Frontal cortex (tissue), 4 donors: ENCODE measurements around the gene FNBP1L. TPM values are rescaled to one million over a fixed set of nuclear protein-coding genes. Genes with fewer than 3 reads are reported as not detected.

Experiments
- DNase-seq, 2 donors: peaks; one replicate each; pipeline ENCODE4 v3.0.0; 2012; ENCODE audit warnings: low spot score in 2 of 2
- FAIRE-seq: peaks from 2 replicates; lab custom pipeline; 2012; peaks lifted over from hg19 to GRCh38; lab: Jason Lieb, UNC
- small RNA-seq: library from RNA; depleted of rRNA; stranded (forward); fragments of <200 nt; gene quantifications from one replicate; pipeline ENCODE3, GENCODE V24; 2014
- total RNA-seq: library from RNA; depleted of rRNA; stranded (reverse); fragments of >200 nt; gene quantifications from one replicate; pipeline ENCODE4 v1.2.3, GENCODE V29; 2014
- donor health status: control.
- donor health status: control.
- donor health status: control.

Gene FNBP1L
- total RNA-seq, 1 donor from 2014 or later: 254 TPM

DNA sequence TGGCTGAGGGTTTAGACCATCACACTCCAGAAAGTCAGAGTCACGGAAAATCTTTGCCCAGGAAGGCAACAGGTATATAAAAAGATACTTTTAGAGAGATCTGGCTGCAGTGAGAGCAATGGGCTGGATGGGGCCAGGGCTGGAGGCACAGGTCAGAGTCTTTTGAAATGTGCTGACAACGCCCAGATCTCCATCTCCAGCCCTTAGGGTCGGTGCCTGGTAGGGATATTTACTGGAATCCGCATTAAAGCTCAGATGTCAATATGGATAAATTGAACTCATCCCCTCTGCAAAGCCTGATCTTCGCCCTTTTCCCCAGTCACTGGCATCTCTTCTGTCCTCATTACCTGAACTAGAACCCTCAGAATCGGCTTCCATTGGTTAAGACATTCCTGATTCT is 151.6 kb downstream of the FNBP1L start:
- FAIRE-seq: no peak
- no peak for DNase-seq

GRCh38 chr1:93600663-93601062 is 152.7 kb downstream of the FNBP1L start:
- no peak for DNase-seq
- no peak for FAIRE-seq

DNA sequence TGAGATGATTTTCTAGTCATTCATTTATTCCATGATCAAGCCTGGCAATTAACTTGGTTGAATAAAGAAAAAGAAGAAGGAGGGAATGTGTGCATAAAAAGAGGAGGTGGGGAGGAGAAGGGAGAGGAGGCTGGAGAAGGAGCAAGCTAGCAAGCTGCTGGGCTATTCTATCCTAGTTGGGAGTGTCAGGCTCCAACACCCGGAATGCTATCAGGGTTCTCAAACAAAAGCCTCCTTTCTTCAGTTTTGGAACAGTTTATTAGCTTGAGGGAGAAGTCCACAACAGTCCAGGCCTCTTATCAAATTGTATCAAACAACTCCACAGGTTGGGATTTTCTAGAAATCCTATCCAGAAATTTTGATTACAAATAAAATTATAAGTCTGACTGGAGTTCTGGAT is 153.8 kb downstream of the FNBP1L start:
- DNase-seq (no peak), FAIRE-seq (no peak)

- DNase-seq (no peak), FAIRE-seq (no peak)
Measured at GRCh38 chr1:93602101-93602500, 154.2 kb downstream of the FNBP1L start.

- DNase-seq (no peak), FAIRE-seq (no peak)
Measured at GRCh38 chr1:93603106-93603505, 155.2 kb downstream of the FNBP1L start.

GRCh38 chr1:93603601-93604000 is 155.7 kb downstream of the FNBP1L start:
- DNase-seq (no peak), FAIRE-seq (no peak)

Small RNA genes lying within 50 kb of the gene (small RNA-seq; reads per million reads assigned to genes)
- gene RNA5SP53: not detected

Other genes starting within 250 kb of the FNBP1L start
- 22.4 TPM for gene DR1, start 102.2 kb upstream of the FNBP1L start, total RNA-seq
- 4.1 TPM for gene BCAR3, start 233.7 kb downstream of the FNBP1L start, total RNA-seq